22Rv1 (cell line): ENCODE results near the gene CASD1.

ENCODE experiments used
- CTCF ChIP-seq: fragments of 450-650 bp; IDR thresholded peaks from 2 replicates; pipeline ENCODE4 v1.5.1; 2017; ENCODE audit warnings: mild to moderate bottlenecking
- ZFX ChIP-seq: fragments of 450-650 bp; IDR thresholded peaks from 2 replicates; pipeline ENCODE4 v1.6.1; 2017; ENCODE audit warnings: antibody characterized with exemption, borderline replicate concordance

GRCh38 chr7:94532676-94533075 lies 23.1 kb downstream of the CASD1 start:
- TF ChIP-seq CTCF (no peak), ZFX (no peak)
